Tongue (tissue), 2 donors: ENCODE measurements around the gene RCBTB1. TPM values are rescaled to one million over a fixed set of nuclear protein-coding genes. Genes with fewer than 3 reads are reported as not detected.

Experiments used
- DNase-seq: peaks from one replicate; pipeline ENCODE4 v3.0.0-alpha.2; 2015
- total RNA-seq: library from RNA; depleted of rRNA; stranded (reverse); fragments of >200 nt; gene quantifications from one replicate; pipeline ENCODE4 v1.2.3, GENCODE V29; 2014

Gene RCBTB1
- total RNA-seq, 1 donor from 2014 or later: 29.3 TPM

GRCh38 chr13:49559006-49559405 is 26.4 kb downstream of the RCBTB1 start:
- no peak for DNase-seq

DNA sequence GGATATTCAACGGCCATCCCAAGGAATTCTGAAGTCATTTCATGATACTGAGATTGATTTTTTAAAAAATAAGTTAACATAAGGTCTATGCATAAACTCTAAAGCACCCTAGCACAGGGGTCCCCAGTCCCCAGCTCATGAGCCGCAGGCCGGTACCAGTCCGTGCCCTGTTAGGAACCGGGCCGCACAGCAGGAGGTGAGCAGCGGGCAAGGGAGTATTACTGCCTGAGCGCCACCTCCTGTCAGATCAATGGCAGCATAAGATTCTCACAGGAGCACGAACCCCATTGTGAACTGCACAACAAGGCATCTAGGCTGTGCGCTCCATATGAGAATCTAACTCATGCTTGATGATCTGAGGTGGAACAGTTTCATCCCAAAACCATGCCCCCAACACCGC is 31.0 kb downstream of the RCBTB1 start:
- no peak for DNase-seq

DNA sequence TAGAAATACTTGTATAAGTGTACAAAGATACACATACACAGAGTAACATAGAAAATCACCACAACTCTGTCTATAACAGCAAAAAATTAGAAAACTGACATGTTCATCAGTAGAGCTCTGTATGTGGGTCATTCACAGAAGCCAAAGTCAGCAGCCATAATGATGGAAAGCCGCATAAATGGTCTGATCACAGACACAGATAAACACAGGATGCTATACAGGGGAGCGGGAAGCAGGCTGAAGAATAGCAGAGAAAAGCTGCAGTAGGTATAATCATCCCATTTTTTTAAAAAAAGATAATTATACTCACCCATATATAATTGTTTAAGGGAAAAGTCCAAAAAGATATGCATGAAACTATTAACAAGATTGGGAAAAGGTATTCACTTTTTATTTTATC is 31.5 kb downstream of the RCBTB1 start:
- no peak for DNase-seq

DNA sequence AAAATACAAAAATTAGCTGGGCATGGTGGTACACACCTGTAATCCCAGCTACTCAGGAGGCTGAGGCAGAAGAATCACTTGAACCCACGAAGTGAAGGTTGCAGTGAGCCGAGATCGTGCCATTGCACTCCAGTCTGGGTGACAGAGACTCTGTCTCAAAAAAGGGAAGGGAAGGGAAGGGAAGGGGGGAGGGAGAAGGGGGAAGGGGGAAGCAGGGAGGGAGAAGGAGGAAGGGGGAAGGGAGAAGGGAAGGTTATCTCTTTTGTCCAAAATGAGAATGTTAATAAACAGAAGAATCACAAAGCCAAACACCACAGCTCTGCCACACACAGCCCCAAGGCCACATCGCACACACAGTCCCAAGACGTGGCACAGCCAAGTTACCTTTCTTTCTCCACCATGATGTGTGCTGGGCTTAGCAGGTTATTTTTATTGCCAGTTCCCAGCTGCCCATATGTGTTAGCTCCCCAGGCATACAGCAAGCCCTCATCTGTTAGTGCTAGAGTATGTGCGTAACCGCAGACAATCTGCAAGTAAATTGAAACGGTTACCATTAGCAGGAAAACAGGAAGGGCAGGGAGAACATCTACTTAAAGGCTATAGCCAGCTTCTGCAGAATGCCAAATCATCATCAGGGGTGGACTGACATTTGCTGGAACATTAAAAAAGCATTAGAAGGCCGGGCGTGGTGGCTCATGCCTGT is 34.3 kb downstream of the RCBTB1 start:
- DNase-seq: no peak

GRCh38 chr13:49549289-49549688 is 36.1 kb downstream of the RCBTB1 start:
- DNase-seq: no peak

DNA sequence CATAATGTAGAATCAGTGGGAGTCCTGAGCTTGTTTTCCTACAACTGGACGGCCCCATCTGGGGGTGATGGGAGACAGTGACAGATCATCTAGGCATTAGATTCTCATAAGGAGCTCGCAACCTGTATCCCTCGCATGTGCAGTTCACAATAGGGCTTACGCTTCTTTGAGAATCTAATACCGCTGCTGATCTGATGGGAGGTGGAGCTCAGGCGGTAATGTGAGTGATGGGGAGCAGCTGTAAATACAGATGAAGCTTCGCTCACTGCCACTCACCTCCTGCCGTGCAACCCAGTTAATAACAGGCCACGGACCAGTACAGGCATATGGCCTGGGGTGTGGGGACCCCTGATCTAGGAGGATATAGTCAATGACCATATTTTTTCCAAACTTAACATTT is 38.8 kb downstream of the RCBTB1 start:
- DNase-seq: no peak

DNA sequence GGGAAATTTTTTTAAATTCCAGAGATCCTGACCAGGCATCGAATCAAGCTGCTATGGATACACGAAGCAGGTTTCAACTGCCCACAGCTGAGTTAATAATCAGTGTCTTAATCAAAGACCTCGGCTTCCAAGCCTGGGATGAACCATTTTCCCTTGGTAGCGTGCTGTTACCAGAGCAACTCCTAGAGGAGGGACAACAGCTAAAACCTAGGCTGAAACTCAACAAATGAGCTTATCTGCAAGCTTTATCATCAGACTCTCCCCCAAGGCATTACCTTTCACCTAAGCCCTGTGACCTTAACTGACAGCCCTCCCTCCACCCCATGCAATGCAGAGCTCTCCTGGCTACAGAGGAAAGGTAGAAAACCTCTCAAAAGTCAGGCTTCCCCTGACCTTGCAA is 39.7 kb downstream of the RCBTB1 start:
- no peak for DNase-seq

GRCh38 chr13:49543656-49544055 is 41.7 kb downstream of the RCBTB1 start:
- no peak for DNase-seq

DNA sequence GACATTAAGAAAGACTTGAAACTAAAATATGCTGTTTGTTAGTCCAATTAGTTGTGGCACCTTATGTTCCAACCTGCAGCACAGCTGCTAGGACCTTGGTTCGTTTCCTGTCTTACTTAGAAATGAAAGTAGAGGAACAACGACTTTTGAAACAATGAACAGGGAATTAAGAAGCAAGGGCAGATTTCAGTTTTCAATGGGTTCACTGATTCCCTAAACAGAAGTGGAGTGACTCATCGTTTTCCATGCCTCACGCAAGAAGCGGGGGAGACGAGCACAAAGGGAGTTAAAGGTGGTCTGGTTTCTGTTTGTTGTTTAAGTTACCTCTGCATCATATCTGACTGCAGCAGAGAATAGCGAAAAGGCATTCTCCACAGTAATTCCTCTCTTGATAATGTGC is 44.8 kb downstream of the RCBTB1 start:
- DNase-seq: no peak

DNA sequence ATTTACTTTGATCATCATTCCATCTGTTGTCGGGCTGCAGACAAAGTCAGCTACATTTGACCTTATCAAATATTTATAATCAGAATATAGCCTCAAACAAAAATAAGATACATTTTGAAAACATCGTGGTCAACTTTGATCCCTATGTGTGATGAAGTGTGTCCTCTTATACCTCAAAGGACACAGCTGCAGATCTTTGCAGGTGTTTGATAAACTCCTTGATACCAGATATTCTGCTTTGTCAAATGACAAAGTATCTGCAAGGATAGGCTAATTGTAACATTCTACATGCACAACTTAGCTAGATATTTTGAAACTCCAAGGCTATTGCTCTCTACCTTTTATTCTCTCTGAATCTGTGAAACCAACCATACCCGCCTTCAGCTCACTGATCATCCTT is 45.6 kb downstream of the RCBTB1 start:
- no peak for DNase-seq

DNA sequence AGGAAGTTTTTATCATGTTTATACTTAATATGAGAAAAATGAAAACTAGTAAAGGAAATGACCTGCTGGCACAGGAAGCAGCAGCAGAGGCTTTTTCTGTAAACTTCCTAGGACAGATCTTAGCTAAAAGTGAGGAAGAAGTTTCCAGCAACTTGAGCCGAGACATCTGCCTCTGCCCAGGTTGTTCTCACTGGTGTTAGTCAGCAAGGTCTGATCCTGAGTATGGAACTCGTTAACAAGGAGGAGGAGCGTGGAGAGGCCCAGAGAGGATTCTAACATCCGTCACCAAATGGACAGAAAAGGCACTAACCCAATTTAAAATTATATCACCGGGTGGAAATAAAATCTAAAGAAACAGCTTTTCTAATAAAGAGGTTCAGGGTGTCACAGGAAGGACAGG is 46.0 kb downstream of the RCBTB1 start:
- peak; percentile 15 for DNase-seq

- no peak for DNase-seq
Measured at GRCh38 chr13:49538404-49538803, 47.0 kb downstream of the RCBTB1 start.

GRCh38 chr13:49536144-49536873 is 49.0 kb downstream of the RCBTB1 start:
- DNase-seq: no peak

GRCh38 chr13:49533591-49534269 is 51.6 kb downstream of the RCBTB1 start:
- DNase-seq: no peak

DNA sequence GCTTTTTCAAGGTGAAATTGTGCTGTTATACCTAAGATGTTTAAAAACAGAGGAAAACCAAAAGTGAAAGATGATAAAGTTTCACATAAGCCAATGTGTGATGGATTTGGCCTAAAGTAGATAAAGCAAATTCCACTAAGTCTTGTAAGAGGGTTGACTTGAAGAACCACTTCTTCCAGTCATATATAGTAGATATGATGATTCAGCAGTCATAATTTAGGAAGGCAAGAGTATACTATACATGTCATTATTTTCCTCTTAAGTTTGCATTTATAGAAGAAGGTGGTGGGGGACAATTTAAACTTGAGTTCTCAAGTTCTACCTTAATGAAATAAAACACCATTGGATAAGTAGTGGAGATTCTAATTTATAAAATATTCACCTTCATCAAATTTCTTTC is 52.3 kb downstream of the RCBTB1 start:
- no peak for DNase-seq

DNA sequence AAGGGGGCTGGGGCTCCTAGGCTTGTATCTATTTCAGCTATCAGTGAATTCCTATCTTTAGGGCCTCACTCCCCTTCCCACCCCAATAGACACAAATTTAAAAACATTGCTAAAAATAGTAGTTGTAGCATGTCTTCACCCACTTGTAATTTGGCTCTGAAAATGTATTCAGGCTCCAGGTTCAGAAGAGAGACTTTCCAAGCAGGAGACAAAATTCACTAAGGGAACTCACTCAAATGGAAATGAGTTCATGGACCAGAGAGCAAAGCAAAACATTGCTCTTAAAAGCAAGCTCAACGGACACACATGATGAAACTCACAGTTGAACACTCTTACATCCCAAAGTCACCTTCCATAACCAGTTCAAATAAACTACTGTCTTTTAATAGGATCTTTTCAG is 52.8 kb downstream of the RCBTB1 start:
- DNase-seq: no peak

DNA sequence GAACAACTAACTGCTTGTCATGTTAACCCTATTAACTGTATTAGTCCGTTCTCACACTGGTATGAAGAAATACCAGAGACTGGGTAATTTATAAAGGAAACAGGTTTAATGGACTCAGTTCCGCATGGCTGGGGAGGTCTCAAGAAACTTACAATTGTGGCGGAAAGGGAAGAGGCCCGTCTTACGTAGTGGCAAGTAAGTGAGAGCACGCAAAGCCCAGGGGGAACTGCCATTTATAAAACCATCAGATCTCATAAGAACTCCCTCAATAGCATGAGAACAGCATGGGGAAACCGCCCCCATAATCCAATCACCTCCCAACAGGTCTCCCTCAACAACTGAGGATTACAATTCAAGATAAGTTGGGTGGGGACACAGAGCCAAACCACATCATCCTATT is 54.9 kb downstream of the RCBTB1 start:
- DNase-seq: no peak

GRCh38 chr13:49528161-49528560 is 57.2 kb downstream of the RCBTB1 start:
- no peak for DNase-seq

DNA sequence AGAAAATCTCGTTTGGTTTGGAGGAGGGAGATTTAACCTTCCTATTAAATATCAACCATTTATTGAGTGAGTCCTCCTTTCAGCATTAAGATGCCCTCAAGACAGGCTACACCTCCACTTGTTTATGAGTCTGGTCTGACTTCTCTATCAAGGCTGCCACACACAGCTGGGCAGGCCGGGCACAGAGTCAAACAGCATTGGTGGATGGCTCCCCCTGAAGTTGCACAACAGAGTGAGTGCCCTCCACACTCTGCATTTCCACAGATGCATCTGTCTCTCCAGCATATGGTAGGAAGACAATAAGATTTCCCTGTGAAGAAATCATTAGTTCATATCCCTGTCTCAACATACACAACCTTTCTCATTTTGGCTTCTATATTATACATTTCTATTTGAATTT is 58.2 kb downstream of the RCBTB1 start:
- DNase-seq: no peak

GRCh38 chr13:49524740-49525501 is 60.4 kb downstream of the RCBTB1 start:
- DNase-seq: peak; percentile 18

GRCh38 chr13:49521224-49521623 is 64.1 kb downstream of the RCBTB1 start:
- DNase-seq: no peak

DNA sequence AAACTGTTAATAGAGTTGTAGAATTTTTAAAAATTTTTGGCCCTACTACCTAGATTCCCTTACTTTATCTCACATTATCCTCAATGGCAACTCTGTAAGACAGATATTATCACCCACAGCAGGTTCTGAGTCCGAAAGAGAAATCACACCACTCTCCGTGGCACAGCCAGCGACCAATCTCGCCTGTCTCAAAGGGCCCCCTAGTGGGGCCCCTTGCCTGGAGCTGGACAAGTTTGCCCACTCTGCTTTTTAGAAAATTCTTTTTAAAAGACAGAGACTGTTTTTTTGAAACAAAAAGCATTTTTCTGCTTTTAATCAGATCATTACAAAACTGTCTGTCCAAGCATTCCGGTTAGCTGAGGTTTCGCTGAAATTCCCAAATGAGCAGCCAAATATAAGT is 67.9 kb downstream of the RCBTB1 start:
- no peak for DNase-seq

GRCh38 chr13:49516467-49516866 is 68.9 kb downstream of the RCBTB1 start:
- no peak for DNase-seq
